ENCODE data around the gene NRIP1. TPM values are rescaled to one million over a fixed set of nuclear protein-coding genes. Genes with fewer than 3 reads are reported as not detected.
A peak's percentile ranks its signal among the peaks of the same experiment; 100 is the strongest.

The NRIP1 gene
- total and polyA plus RNA-seq, 2 of the 13 experiments (the other 11 are each of a cell fraction or from before 2014, with no cell fraction given), result 21.0 to 69.0 TPM

DNA sequence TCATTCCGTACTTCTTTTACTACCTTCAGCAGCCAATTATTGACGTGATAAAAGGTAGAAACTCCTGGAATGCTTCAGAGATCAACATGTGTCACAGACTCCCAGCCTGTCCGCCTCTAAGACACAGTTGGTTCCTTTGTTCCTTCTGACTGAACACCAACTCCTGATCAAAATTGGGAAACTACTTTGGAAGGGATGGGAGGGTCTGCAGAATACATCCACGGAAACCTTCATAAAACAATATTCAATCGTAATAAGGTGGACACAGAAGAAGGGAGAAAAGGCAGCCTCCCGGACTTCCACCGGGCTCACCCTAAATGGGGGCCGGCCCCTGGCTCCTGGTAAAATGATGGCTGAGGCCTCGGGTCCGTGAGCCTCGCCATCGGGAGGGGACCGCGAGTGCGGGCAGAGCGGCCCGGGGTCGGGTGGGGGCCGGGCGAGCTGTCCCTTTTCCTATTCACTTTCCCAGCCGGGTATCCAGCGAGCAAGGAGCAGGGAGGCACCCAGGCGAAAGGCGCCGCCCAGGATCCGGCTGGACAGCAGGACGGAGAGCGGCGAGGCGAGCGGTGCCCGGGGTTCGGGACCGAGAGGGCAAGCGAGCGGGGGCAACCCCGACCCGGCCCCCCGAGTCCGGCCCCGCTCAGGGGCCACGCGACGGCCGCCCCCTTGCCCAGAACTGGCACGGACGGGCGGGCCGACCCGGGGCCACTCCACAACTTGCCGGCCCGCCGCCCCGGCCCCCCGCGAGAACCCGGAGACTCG, 805 bp downstream of the NRIP1 start (continued):
- TF ChIP-seq, protein P1, sequence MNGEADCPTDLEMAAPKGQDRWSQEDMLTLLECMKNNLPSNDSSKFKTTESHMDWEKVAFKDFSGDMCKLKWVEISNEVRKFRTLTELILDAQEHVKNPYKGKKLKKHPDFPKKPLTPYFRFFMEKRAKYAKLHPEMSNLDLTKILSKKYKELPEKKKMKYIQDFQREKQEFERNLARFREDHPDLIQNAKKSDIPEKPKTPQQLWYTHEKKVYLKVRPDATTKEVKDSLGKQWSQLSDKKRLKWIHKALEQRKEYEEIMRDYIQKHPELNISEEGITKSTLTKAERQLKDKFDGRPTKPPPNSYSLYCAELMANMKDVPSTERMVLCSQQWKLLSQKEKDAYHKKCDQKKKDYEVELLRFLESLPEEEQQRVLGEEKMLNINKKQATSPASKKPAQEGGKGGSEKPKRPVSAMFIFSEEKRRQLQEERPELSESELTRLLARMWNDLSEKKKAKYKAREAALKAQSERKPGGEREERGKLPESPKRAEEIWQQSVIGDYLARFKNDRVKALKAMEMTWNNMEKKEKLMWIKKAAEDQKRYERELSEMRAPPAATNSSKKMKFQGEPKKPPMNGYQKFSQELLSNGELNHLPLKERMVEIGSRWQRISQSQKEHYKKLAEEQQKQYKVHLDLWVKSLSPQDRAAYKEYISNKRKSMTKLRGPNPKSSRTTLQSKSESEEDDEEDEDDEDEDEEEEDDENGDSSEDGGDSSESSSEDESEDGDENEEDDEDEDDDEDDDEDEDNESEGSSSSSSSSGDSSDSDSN (CRISPR knock-in tag; IDR thresholded peaks at IDR 0.05), result peak; percentile 66; the same call in 1 of the 2 replicates
- TF ChIP-seq ZC3H13 (CRISPR knock-in tag; IDR thresholded peaks at IDR 0.05) (no peak), RFX5 (IDR thresholded peaks at IDR 0.05; ENCODE audit: low read depth, low read length) (no peak), PHF8 (CRISPR knock-in tag; IDR thresholded peaks at IDR 0.05) (peak; percentile 51), ZNF543 (CRISPR knock-in tag; IDR thresholded peaks at IDR 0.05) (peak; percentile 36; the same call in 1 of the 2 replicates)
- TF ChIP-seq, protein P2, sequence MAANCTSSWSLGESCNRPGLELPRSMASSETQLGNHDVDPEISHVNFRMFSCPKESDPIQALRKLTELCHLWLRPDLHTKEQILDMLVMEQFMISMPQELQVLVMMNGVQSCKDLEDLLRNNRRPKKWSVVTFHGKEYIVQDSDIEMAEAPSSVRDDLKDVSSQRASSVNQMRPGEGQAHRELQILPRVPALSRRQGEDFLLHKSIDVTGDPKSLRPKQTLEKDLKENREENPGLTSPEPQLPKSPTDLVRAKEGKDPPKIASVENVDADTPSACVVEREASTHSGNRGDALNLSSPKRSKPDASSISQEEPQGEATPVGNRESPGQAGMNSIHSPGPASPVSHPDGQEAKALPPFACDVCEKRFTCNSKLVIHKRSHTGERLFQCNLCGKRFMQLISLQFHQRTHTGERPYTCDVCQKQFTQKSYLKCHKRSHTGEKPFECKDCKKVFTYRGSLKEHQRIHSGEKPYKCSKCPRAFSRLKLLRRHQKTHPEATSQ (CRISPR knock-in tag; IDR thresholded peaks at IDR 0.05; ENCODE audit: borderline replicate concordance), result no peak
- TF ChIP-seq, protein P3, sequence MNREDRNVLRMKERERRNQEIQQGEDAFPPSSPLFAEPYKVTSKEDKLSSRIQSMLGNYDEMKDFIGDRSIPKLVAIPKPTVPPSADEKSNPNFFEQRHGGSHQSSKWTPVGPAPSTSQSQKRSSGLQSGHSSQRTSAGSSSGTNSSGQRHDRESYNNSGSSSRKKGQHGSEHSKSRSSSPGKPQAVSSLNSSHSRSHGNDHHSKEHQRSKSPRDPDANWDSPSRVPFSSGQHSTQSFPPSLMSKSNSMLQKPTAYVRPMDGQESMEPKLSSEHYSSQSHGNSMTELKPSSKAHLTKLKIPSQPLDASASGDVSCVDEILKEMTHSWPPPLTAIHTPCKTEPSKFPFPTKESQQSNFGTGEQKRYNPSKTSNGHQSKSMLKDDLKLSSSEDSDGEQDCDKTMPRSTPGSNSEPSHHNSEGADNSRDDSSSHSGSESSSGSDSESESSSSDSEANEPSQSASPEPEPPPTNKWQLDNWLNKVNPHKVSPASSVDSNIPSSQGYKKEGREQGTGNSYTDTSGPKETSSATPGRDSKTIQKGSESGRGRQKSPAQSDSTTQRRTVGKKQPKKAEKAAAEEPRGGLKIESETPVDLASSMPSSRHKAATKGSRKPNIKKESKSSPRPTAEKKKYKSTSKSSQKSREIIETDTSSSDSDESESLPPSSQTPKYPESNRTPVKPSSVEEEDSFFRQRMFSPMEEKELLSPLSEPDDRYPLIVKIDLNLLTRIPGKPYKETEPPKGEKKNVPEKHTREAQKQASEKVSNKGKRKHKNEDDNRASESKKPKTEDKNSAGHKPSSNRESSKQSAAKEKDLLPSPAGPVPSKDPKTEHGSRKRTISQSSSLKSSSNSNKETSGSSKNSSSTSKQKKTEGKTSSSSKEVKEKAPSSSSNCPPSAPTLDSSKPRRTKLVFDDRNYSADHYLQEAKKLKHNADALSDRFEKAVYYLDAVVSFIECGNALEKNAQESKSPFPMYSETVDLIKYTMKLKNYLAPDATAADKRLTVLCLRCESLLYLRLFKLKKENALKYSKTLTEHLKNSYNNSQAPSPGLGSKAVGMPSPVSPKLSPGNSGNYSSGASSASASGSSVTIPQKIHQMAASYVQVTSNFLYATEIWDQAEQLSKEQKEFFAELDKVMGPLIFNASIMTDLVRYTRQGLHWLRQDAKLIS (CRISPR knock-in tag; IDR thresholded peaks at IDR 0.05), result peak; percentile 63; the same call in 1 of the 2 replicates
- TF ChIP-seq, protein P4, sequence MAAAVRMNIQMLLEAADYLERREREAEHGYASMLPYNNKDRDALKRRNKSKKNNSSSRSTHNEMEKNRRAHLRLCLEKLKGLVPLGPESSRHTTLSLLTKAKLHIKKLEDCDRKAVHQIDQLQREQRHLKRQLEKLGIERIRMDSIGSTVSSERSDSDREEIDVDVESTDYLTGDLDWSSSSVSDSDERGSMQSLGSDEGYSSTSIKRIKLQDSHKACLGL (CRISPR knock-in tag; IDR thresholded peaks at IDR 0.05), result 0 out of 2 replicates have a peak, but pooled peaks have one; percentile 6

Measured in HepG2 (cell line).